Renal cortex interstitium (tissue), 11 donors: ENCODE results near the gene TPSG1. TPM values are rescaled to one million over a fixed set of nuclear protein-coding genes. Genes with fewer than 3 reads are reported as not detected.

Experiments used
- DNase-seq, 11 donors: peaks; one replicate each; pipeline ENCODE4 v3.0.0-alpha.2; 2013; ENCODE audit warnings: low read depth in 9 of 11, low spot score in 4 of 11; ENCODE audit errors: extremely low read depth in 1 of 11
- polyA plus RNA-seq, 3 donors: library from polyadenylated mRNA; unstranded; fragments of 120-200 nt; gene quantifications; one replicate each; pipeline ENCODE4 v1.2.1, GENCODE V29; 2013; ENCODE audit not compliant: insufficient read length in 3 of 3

The TPSG1 gene
- polyA plus RNA-seq, 3 donors, result 1.1 to 1.7 (median 1.1) TPM

GRCh38 chr16:1171854-1172428 lies 53.1 kb downstream of the TPSG1 start:
- no peak for DNase-seq

Other genes with a start within 250 kb of the TPSG1 start
- 1 to 10 TPM; 2.9 to 4.7 (median 3.4) TPM for gene SOX8, start 243.5 kb downstream of the TPSG1 start, polyA plus RNA-seq
- gene SSTR5, start 152.5 kb downstream of the TPSG1 start, polyA plus RNA-seq, result under 1 TPM; 0.13 to 0.39 (median 0.14) TPM
- gene C1QTNF8, start 129.0 kb downstream of the TPSG1 start, polyA plus RNA-seq, result not detected
- gene CACNA1H, start 72.2 kb downstream of the TPSG1 start, polyA plus RNA-seq, result 10 to 100 TPM; 20.3 to 30.5 (median 29.4) TPM
- under 1 TPM in 1 of 3 donors, not detected in 2; 0.37 TPM for gene TPSB2, start 4.9 kb upstream of the TPSG1 start, polyA plus RNA-seq
- gene TPSAB1, start 15.4 kb upstream of the TPSG1 start, polyA plus RNA-seq, result under 1 TPM in 1 of 3 donors, not detected in 2; 0.22 TPM
- gene TPSD1, start 30.8 kb upstream of the TPSG1 start, polyA plus RNA-seq, result under 1 TPM in 1 of 3 donors, not detected in 2; 0.95 TPM
- 100 to 1,000 TPM; 151 to 176 (median 155) TPM for gene UBE2I, start 84.4 kb upstream of the TPSG1 start, polyA plus RNA-seq
- gene BAIAP3, start 108.4 kb upstream of the TPSG1 start, polyA plus RNA-seq, result 10 to 100 TPM in 1 of 3 donors, 1 to 10 TPM in 2; 5.3 to 14.6 (median 6.6) TPM
- 10 to 100 TPM; 34.7 to 57.8 (median 54.9) TPM for gene TSR3, start 126.6 kb upstream of the TPSG1 start, polyA plus RNA-seq
- 10 to 100 TPM; 49.2 to 76.7 (median 65.5) TPM for gene GNPTG, start 126.7 kb upstream of the TPSG1 start, polyA plus RNA-seq
- 10 to 100 TPM; 16.2 to 30.6 (median 20.0) TPM for gene UNKL, start 189.4 kb upstream of the TPSG1 start, polyA plus RNA-seq
- gene UQCC4, start 195.5 kb upstream of the TPSG1 start, polyA plus RNA-seq, result 10 to 100 TPM; 11.4 to 16.3 (median 13.6) TPM
- not detected for gene PERCC1, start 205.8 kb upstream of the TPSG1 start, polyA plus RNA-seq
- gene CCDC154, start 219.3 kb upstream of the TPSG1 start, polyA plus RNA-seq, result 1 to 10 TPM; 2.0 to 3.9 (median 3.6) TPM
- gene CLCN7, start 249.8 kb upstream of the TPSG1 start, polyA plus RNA-seq, result 10 to 100 TPM; 44.9 to 62.2 (median 51.7) TPM